ENCODE data around the gene FAM13A. TPM values are rescaled to one million over a fixed set of nuclear protein-coding genes. Genes with fewer than 3 reads are reported as not detected.

Gene FAM13A
- total RNA-seq, 1 donor from 2014 or later = 32.2 TPM

DNA sequence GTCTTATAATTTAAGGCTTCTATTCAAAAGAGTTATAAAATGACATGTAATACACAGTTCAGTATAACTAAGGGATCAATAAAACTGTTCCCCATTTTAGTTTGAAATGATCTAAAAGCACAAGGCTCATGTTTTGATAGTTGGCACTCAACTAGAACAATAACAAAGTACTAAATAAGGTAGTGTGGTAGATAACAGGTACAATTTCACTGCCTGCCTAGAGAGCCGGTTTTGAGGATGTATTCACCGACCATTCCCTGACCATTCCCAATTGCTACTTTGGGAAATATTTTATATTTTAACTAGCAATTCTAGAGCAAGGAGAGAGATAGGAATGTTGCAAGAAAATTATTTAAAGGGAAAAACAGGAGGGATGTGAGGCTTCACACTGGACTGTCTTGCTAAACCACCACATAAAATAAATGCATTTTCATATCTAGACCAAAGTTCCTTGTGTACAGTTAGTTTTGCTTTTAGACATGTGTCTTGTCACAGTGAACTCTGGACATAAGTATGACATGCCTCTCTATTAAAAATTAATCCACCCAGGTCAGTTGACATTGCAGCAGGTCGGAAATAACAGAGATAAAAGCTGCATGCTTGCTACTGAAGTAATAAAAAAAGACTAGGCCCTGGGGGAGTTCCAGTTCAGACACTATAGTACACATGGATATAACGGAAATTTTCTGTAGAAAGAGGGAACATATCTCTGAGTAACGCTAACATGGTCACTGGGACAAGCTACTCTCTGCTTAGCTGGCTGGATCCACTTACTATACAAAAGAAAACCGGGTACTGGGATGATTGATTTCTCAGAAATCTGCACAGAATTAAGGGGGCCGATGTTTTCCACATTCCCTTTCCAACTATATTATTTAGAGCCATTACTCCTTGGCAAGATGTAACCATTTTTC lies 303.1 kb downstream of the FAM13A start:
- Histone ChIP-seq H3K27me3 (no peaks in the 10 kb centered on the region), H3K4me3 (no peak overlapping the region), H3K9me3 (no peaks in the 10 kb centered on the region), H3K27ac (no peak overlapping the region), H3K36me3 (peaks cover 0 to 32% of the 10 kb centered on the region in 2 donors), H3K4me1 (peaks cover 6% of the 10 kb centered on the region)
- TF ChIP-seq POLR2AphosphoS5 (IDR thresholded peaks at IDR 0.05; ENCODE audit: insufficient read depth in 1 of 2, low read depth in 1 of 2) (no peak), POLR2A (IDR thresholded peaks at IDR 0.05) (no peak)
- TF ChIP-seq, protein P1, sequence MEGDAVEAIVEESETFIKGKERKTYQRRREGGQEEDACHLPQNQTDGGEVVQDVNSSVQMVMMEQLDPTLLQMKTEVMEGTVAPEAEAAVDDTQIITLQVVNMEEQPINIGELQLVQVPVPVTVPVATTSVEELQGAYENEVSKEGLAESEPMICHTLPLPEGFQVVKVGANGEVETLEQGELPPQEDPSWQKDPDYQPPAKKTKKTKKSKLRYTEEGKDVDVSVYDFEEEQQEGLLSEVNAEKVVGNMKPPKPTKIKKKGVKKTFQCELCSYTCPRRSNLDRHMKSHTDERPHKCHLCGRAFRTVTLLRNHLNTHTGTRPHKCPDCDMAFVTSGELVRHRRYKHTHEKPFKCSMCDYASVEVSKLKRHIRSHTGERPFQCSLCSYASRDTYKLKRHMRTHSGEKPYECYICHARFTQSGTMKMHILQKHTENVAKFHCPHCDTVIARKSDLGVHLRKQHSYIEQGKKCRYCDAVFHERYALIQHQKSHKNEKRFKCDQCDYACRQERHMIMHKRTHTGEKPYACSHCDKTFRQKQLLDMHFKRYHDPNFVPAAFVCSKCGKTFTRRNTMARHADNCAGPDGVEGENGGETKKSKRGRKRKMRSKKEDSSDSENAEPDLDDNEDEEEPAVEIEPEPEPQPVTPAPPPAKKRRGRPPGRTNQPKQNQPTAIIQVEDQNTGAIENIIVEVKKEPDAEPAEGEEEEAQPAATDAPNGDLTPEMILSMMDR (IDR thresholded peaks at IDR 0.05) = no peak
- no peak for DNase-seq (ENCODE audit: extremely low spot score in 2 of 2)
- intact Hi-C loops (cut with DNase I) = no loop called here

DNA sequence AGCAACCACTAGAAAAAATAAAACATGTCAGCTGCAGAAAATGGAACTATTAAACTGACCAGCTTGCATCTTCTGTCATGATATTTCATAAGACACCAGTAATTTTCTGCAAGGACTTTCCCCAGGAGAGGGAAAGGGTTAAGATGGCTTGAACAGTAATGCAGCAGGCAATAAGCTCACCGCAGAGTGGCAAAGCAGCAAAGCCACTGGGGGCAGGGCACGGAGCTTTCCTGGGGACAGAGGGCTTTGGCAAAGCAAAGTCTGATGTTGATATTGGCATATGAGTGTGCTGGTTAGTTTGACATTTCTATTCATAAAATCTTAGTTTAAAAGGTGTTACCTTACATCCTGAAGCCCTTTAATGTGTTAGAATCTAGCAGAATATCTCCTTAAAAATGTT lies 304.2 kb downstream of the FAM13A start:
- no peak overlapping the region for H3K27ac ChIP-seq
- no peaks in the 10 kb centered on the region for H3K27me3 ChIP-seq
- intact Hi-C loops (cut with DNase I) = no loop called here
- H3K4me3 ChIP-seq = no peak overlapping the region
- TF ChIP-seq, protein P1 (IDR thresholded peaks at IDR 0.05) = no peak
- TF ChIP-seq POLR2AphosphoS5 (IDR thresholded peaks at IDR 0.05; ENCODE audit: insufficient read depth in 1 of 2, low read depth in 1 of 2) (no peak), POLR2A (IDR thresholded peaks at IDR 0.05) (no peak)
- no peaks in the 10 kb centered on the region for H3K9me3 ChIP-seq
- no peak for DNase-seq (ENCODE audit: extremely low spot score in 2 of 2)
- peaks cover 0 to 41% of the 10 kb centered on the region in 2 donors for H3K36me3 ChIP-seq
- no peaks in the 10 kb centered on the region for H3K4me1 ChIP-seq

DNA sequence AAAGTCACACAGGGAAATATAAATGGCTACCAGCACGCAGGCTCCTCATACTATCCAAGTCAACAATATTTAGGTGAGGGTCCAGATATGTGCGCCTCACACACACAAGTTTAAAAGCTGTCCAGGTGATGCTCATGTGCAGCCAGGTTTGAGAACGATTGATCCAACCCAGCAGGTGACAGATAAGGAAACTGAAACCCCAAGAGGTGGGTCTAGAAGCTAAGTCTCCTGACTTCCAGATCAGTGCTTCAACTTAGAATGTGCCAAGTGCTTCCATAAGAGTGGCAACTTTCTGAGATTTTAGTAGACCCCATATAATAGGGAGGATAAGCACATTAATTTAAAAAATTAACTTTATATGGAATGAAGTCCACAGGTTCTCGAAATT lies 304.9 kb downstream of the FAM13A start:
- intact Hi-C loops (cut with DNase I) = no loop called here
- H3K9me3 ChIP-seq = no peaks in the 10 kb centered on the region
- peaks cover 0 to 48% of the 10 kb centered on the region in 2 donors for H3K36me3 ChIP-seq
- no peak for DNase-seq (ENCODE audit: extremely low spot score in 2 of 2)
- H3K27ac ChIP-seq = no peak overlapping the region
- TF ChIP-seq POLR2AphosphoS5 (IDR thresholded peaks at IDR 0.05; ENCODE audit: insufficient read depth in 1 of 2, low read depth in 1 of 2) (no peak), POLR2A (IDR thresholded peaks at IDR 0.05) (no peak)
- TF ChIP-seq, protein P1 (IDR thresholded peaks at IDR 0.05) = no peak
- no peaks in the 10 kb centered on the region for H3K27me3 ChIP-seq
- H3K4me3 ChIP-seq = no peak overlapping the region
- H3K4me1 ChIP-seq = no peaks in the 10 kb centered on the region

DNA sequence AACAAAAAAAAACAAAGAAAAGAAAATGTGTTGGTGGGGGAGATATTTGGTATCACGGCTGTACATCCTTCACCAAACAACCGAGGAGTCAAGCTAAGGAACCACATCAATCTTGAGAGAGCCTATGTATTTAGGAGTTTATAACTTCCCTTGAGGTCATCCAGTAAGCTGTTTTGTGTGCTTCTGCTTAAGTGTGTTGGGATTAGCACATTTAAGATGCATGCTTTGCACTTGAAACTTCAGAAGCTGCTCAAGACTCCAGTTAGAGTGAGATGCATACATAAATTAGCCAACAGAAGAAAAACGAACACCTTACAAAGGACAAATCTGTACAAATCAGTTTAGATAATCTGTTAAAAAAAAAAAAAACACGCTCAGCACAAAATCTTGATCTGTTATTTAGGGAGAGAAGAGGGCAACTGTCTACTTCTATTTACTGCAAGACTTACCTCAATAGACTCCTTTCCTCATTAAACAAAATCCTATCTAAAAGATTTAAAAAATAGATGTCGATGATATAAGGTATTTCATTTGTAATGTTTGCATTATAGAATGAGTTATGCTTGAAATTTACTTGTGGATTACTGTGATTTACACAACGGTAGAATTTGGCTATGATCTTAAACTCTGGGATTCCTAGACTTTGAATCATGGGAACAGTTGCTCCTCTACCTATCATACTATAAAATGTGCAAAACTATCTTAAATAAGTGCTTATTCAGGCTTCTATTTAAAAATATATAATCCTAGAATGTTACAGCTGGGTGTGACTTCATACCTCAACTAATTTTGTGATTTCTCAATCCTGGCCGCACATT lies 305.5 kb downstream of the FAM13A start:
- Histone ChIP-seq H3K27ac (no peak overlapping the region), H3K36me3 (peaks cover 0 to 54% of the 10 kb centered on the region in 2 donors), H3K9me3 (no peaks in the 10 kb centered on the region), H3K4me1 (no peaks in the 10 kb centered on the region), H3K27me3 (no peaks in the 10 kb centered on the region), H3K4me3 (no peak overlapping the region)
- intact Hi-C loops (cut with DNase I) = no loop called here
- no peak for DNase-seq (ENCODE audit: extremely low spot score in 2 of 2)
- no peak for TF ChIP-seq POLR2AphosphoS5 (IDR thresholded peaks at IDR 0.05; ENCODE audit: insufficient read depth in 1 of 2, low read depth in 1 of 2)
- no peak for TF ChIP-seq POLR2A (IDR thresholded peaks at IDR 0.05)
- TF ChIP-seq, protein P1 (IDR thresholded peaks at IDR 0.05) = no peak

All from vagina (tissue), 2 donors.